HepG2 (cell line): ENCODE results near the gene KIF1B. TPM values are rescaled to one million over a fixed set of nuclear protein-coding genes. Genes with fewer than 3 reads are reported as not detected.

Experiments
- DNMT3B ChIP-seq: conservative IDR thresholded peaks from 2 replicates; pipeline ENCODE4 v1.6.1; 2016; ENCODE audit warnings: missing biosample characterization, control low read depth
- SMARCC2 ChIP-seq: fragments of 450-650 bp; IDR thresholded peaks from 2 replicates; pipeline ENCODE4 v1.6.1; 2017; ENCODE audit warnings: antibody characterized with exemption, mild to moderate bottlenecking
- ZFP90 ChIP-seq: sonication (generic); formaldehyde crosslinking; IDR thresholded peaks from 2 replicates; pipeline ENCODE4 v1.8.0; 2022; ENCODE audit warnings: missing genetic modification reagents, mild to moderate bottlenecking, inconsistent platforms, borderline replicate concordance
- ZNF672 ChIP-seq: sonication (generic); formaldehyde crosslinking; IDR thresholded peaks from 2 replicates; pipeline ENCODE4 v1.8.1; 2022; ENCODE audit warnings: missing genetic modification reagents
- polyA plus RNA-seq, 8 experiments: library from polyadenylated mRNA; depleted of rRNA in 3 of 8; stranded (reverse) in 7 of 8; unstranded in 1 of 8; fragments of >200 nt; fragmentation: Illumina TruSeq in 4 of 8; extraction: Trizol in 4 of 8; gene quantifications; 2 replicates each; pipeline versions ENCODE4 v1.2.1 to v1.2.3, GENCODE V29; 2011 to 2016; ENCODE audit warnings: low read depth in 4 of 8, missing spikeins in 1 of 8, mixed read lengths in 1 of 8; ENCODE audit not compliant: insufficient read depth in 1 of 8
- total RNA-seq, 5 experiments: library from RNA; depleted of rRNA; stranded (reverse); fragments of >200 nt; fragmentation: Illumina TruSeq; extraction: Trizol; gene quantifications; 2 replicates each; pipeline ENCODE4 v1.2.3, GENCODE V29; 2016; ENCODE audit warnings: low read depth in 1 of 5
- TF ChIP-seq, protein P1 (sequence below), 2 experiments: fragments of 450-650 bp in 1 of 2; sonication (generic) in 1 of 2; formaldehyde crosslinking in 1 of 2; IDR thresholded peaks; 2 replicates each; pipeline versions ENCODE4 v1.6.1 to v1.8.0; 2016 to 2022; ENCODE audit warnings: antibody characterized with exemption in 1 of 2, mild to moderate bottlenecking in 1 of 2, missing genetic modification reagents in 1 of 2

Gene KIF1B
- total and polyA plus RNA-seq, 2 of the 13 experiments (the other 11 are each of a cell fraction or from before 2014, with no cell fraction given), result 26.7 to 32.5 TPM

GRCh38 chr1:10265027-10265426 lies 54.7 kb downstream of the KIF1B start (continued):
- TF ChIP-seq, protein P1, sequence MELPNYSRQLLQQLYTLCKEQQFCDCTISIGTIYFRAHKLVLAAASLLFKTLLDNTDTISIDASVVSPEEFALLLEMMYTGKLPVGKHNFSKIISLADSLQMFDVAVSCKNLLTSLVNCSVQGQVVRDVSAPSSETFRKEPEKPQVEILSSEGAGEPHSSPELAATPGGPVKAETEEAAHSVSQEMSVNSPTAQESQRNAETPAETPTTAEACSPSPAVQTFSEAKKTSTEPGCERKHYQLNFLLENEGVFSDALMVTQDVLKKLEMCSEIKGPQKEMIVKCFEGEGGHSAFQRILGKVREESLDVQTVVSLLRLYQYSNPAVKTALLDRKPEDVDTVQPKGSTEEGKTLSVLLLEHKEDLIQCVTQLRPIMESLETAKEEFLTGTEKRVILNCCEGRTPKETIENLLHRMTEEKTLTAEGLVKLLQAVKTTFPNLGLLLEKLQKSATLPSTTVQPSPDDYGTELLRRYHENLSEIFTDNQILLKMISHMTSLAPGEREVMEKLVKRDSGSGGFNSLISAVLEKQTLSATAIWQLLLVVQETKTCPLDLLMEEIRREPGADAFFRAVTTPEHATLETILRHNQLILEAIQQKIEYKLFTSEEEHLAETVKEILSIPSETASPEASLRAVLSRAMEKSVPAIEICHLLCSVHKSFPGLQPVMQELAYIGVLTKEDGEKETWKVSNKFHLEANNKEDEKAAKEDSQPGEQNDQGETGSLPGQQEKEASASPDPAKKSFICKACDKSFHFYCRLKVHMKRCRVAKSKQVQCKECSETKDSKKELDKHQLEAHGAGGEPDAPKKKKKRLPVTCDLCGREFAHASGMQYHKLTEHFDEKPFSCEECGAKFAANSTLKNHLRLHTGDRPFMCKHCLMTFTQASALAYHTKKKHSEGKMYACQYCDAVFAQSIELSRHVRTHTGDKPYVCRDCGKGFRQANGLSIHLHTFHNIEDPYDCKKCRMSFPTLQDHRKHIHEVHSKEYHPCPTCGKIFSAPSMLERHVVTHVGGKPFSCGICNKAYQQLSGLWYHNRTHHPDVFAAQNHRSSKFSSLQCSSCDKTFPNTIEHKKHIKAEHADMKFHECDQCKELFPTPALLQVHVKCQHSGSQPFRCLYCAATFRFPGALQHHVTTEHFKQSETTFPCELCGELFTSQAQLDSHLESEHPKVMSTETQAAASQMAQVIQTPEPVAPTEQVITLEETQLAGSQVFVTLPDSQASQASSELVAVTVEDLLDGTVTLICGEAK (IDR thresholded peaks at IDR 0.05), result no peak
- TF ChIP-seq, protein P1 (CRISPR knock-in tag; IDR thresholded peaks at IDR 0.05), result no peak
- no peak for TF ChIP-seq ZFP90 (CRISPR knock-in tag)
- no peak for TF ChIP-seq SMARCC2
- TF ChIP-seq DNMT3B (CRISPR knock-in tag), result no peak
- TF ChIP-seq ZNF672, result no peak
